H1 (cell line): ENCODE data around the gene ASCC2.

ENCODE experiments used
- JUN ChIP-seq: IDR thresholded peaks from 2 replicates; pipeline ENCODE4 v1.6.1; 2011; ENCODE audit warnings: low read depth, mild to moderate bottlenecking, improper control_type of control experiment, low read length
- JUND ChIP-seq: IDR thresholded peaks from 2 replicates; pipeline ENCODE4 v1.6.1; 2011; ENCODE audit warnings: mild to moderate bottlenecking, improper control_type of control experiment, low read length
- POLR2AphosphoS5 ChIP-seq: IDR thresholded peaks from 2 replicates; pipeline ENCODE4 v1.6.1; 2011; ENCODE audit warnings: low read depth, low read length
- TAF1 ChIP-seq: IDR thresholded peaks from 2 replicates; pipeline ENCODE4 v1.6.1; 2011; ENCODE audit warnings: mild to moderate bottlenecking, low read depth, low read length
- YY1 ChIP-seq: IDR thresholded peaks from 2 replicates; pipeline ENCODE4 v1.6.1; 2011; ENCODE audit warnings: low read depth, mild to moderate bottlenecking, low read length
- TF ChIP-seq, protein P1 (sequence below), 3 experiments: IDR thresholded peaks; 1 replicate in 2 of 3; 2 replicates in 1 of 3; pipeline versions ENCODE4 v1.5.1 to v1.6.1; 2011; ENCODE audit warnings: low read length in 3 of 3, mild to moderate bottlenecking in 3 of 3, inconsistent platforms in 2 of 3, low read depth in 1 of 3, moderate library complexity in 1 of 3; ENCODE audit not compliant: insufficient read depth in 1 of 3; ENCODE audit errors: control extremely low read depth in 1 of 3

DNA sequence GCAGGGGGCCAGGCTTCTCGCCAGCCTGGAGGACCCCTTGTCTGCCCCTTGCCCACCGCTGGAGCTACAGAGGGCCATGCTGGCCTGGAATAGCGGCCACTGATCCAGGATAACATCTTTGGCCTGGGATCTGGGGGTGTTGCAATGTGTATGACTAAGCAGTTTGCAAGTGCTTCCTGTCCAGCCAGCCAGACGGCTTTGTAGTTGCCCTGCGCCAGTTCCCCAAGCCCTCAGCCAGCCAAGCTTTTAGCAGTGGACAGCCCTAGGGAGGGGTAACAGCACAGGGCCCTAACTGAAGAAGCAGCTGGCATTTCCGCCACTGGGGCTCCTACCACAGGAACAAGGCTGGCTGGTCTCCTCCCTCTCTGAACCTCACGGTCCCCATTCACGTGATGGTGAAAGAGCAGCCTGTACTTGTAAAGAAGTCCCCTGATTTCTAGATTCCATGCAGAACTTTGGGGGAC lies 38.8 kb downstream of the ASCC2 start:
- TF ChIP-seq, protein P1, sequence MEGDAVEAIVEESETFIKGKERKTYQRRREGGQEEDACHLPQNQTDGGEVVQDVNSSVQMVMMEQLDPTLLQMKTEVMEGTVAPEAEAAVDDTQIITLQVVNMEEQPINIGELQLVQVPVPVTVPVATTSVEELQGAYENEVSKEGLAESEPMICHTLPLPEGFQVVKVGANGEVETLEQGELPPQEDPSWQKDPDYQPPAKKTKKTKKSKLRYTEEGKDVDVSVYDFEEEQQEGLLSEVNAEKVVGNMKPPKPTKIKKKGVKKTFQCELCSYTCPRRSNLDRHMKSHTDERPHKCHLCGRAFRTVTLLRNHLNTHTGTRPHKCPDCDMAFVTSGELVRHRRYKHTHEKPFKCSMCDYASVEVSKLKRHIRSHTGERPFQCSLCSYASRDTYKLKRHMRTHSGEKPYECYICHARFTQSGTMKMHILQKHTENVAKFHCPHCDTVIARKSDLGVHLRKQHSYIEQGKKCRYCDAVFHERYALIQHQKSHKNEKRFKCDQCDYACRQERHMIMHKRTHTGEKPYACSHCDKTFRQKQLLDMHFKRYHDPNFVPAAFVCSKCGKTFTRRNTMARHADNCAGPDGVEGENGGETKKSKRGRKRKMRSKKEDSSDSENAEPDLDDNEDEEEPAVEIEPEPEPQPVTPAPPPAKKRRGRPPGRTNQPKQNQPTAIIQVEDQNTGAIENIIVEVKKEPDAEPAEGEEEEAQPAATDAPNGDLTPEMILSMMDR (IDR thresholded peaks at IDR 0.05; ENCODE audit: control extremely low read depth in 1 of 3, insufficient read depth in 1 of 3, low read depth in 1 of 3, low read length in 3 of 3) = no peak
- TF ChIP-seq JUND = no peak
- no peak for TF ChIP-seq JUN
- no peak for TF ChIP-seq YY1
- TF ChIP-seq POLR2AphosphoS5 = no peak
- TF ChIP-seq TAF1 = no peak
